Measurements from ENCODE around the gene PTPRN2. TPM values are rescaled to one million over a fixed set of nuclear protein-coding genes. Genes with fewer than 3 reads are reported as not detected.

Gene PTPRN2
- total and polyA plus RNA-seq, 2 donors (not counting 3 experiments of a cell fraction or from before 2014, with no cell fraction given): 0.62 to 0.88 TPM

- H3K36me3 ChIP-seq (ENCODE audit: control insufficient read depth in 2 of 2, extremely low read depth in 1 of 2, insufficient read depth in 2 of 2, low read length in 2 of 2): no peaks in the 10 kb centered on the region
- no peak for FAIRE-seq
- no peak for DNase-seq (ENCODE audit: low read depth, low spot score)
- intact Hi-C loops (cut with micrococcal nuclease): no loop called here
- no peak overlapping the region for H2AFZ ChIP-seq (ENCODE audit: low read depth, low read length)
- no peaks in the 10 kb centered on the region for H3K9me1 ChIP-seq (replicated peaks; ENCODE audit: control insufficient read depth, extremely low read depth, insufficient read depth, low read length)
- BruUV-seq (replicated peaks): no TSS peak
- H3K9me3 ChIP-seq (replicated peaks; ENCODE audit: control insufficient read depth, insufficient read depth, low read length): peaks cover 13% of the 10 kb centered on the region
- H3K4me3 ChIP-seq (replicated peaks in 1 of 3; ENCODE audit: insufficient read depth in 1 of 3, low read depth in 1 of 3, low read length in 3 of 3): no peak overlapping the region
- ChIA-PET POLR2A (no interaction called here), CTCF (interaction anchor here (1.6 kb wide), 1 partner anchor 12 kb away, joined by 3 read pairs; no protein-coding TSS in a partner anchor)
- no peaks in the 10 kb centered on the region for H4K20me1 ChIP-seq (replicated peaks; ENCODE audit: control insufficient read depth, extremely low read depth, insufficient read depth, low read length)
- no peaks in the 10 kb centered on the region for H3K27me3 ChIP-seq (ENCODE audit: control insufficient read depth in 2 of 2, insufficient read depth in 2 of 2, low read length in 2 of 2)
- TF ChIP-seq JUN (IDR thresholded peaks at IDR 0.05; ENCODE audit: borderline replicate concordance, insufficient read depth, insufficient read length, low read depth): no peak
- TF ChIP-seq POLR2AphosphoS5 (IDR thresholded peaks at IDR 0.05; ENCODE audit: insufficient read depth, low read depth, low read length): no peak
- no peak for TF ChIP-seq FOS (IDR thresholded peaks at IDR 0.05; ENCODE audit: borderline replicate concordance, insufficient read depth, low read length)
- no peak for TF ChIP-seq GATA2 (IDR thresholded peaks at IDR 0.05; ENCODE audit: insufficient read depth, insufficient read length, low read depth, low read length)
- no peak for TF ChIP-seq MYC (IDR thresholded peaks at IDR 0.05; ENCODE audit: low read depth, low read length)
- no peak for TF ChIP-seq POLR2A (IDR thresholded peaks at IDR 0.05; ENCODE audit: low read depth, low read length)
- TF ChIP-seq EZH2 (IDR thresholded peaks at IDR 0.05; ENCODE audit: borderline replicate concordance, low read depth, low read length, severe bottlenecking): no peak
- TF ChIP-seq, protein P1, sequence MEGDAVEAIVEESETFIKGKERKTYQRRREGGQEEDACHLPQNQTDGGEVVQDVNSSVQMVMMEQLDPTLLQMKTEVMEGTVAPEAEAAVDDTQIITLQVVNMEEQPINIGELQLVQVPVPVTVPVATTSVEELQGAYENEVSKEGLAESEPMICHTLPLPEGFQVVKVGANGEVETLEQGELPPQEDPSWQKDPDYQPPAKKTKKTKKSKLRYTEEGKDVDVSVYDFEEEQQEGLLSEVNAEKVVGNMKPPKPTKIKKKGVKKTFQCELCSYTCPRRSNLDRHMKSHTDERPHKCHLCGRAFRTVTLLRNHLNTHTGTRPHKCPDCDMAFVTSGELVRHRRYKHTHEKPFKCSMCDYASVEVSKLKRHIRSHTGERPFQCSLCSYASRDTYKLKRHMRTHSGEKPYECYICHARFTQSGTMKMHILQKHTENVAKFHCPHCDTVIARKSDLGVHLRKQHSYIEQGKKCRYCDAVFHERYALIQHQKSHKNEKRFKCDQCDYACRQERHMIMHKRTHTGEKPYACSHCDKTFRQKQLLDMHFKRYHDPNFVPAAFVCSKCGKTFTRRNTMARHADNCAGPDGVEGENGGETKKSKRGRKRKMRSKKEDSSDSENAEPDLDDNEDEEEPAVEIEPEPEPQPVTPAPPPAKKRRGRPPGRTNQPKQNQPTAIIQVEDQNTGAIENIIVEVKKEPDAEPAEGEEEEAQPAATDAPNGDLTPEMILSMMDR (IDR thresholded peaks at IDR 0.05; ENCODE audit: extremely low read depth in 1 of 2, insufficient read depth in 1 of 2, low read depth in 1 of 2, low read length in 2 of 2): no peak
- TF ChIP-seq MAX (IDR thresholded peaks at IDR 0.05; ENCODE audit: insufficient read depth, insufficient read length): no peak
- dilution Hi-C loops (cut with MboI; ENCODE audit: extremely low pct_ligation_motif_present, low sequenced_read_pairs): no loop called here
- H3K4me2 ChIP-seq (ENCODE audit: insufficient read depth, low read length): no peak overlapping the region
- no peaks in the 10 kb centered on the region for H3K79me2 ChIP-seq (ENCODE audit: control insufficient read depth, insufficient read depth, low read length)
- H3K9ac ChIP-seq (replicated peaks; ENCODE audit: extremely low read depth, insufficient read depth, low read length): no peak overlapping the region
- no peak overlapping the region for H3K27ac ChIP-seq (ENCODE audit: insufficient read depth, low read depth, low read length)
- H3K4me1 ChIP-seq (ENCODE audit: control insufficient read depth, extremely low read depth, insufficient read depth, low read length): no peaks in the 10 kb centered on the region
Observed at GRCh38 chr7:158409120-158409519, 178.5 kb downstream of the PTPRN2 start.

Measured in endothelial cell of umbilical vein (primary cell).